ENCODE results near the gene PPCDC.

The PPCDC gene

GRCh38 chr15:75095594-75095993 is 72.2 kb downstream of the PPCDC start:
- no peak for TF ChIP-seq YY1 (IDR thresholded peaks at IDR 0.05; ENCODE audit: low read depth)
- no peak for TF ChIP-seq CEBPB (IDR thresholded peaks at IDR 0.05)
- TF ChIP-seq, protein P1, sequence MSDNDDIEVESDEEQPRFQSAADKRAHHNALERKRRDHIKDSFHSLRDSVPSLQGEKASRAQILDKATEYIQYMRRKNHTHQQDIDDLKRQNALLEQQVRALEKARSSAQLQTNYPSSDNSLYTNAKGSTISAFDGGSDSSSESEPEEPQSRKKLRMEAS (IDR thresholded peaks at IDR 0.05): no peak
- no peak for TF ChIP-seq NFIC (IDR thresholded peaks at IDR 0.05)
- TF ChIP-seq TAF1 (IDR thresholded peaks at IDR 0.05; ENCODE audit: low read depth): no peak
- TF ChIP-seq EGR1 (IDR thresholded peaks at IDR 0.05): no peak
- no peak for TF ChIP-seq CREB1 (IDR thresholded peaks at IDR 0.05; ENCODE audit: low read depth)
- TF ChIP-seq TCF12 (IDR thresholded peaks at IDR 0.05; ENCODE audit: low read depth): no peak
- no peak for TF ChIP-seq ZBTB7A (IDR thresholded peaks at IDR 0.05; ENCODE audit: low read depth)
- TF ChIP-seq FOXM1 (IDR thresholded peaks at IDR 0.05; ENCODE audit: borderline replicate concordance, low read depth): no peak
- TF ChIP-seq, protein P2, sequence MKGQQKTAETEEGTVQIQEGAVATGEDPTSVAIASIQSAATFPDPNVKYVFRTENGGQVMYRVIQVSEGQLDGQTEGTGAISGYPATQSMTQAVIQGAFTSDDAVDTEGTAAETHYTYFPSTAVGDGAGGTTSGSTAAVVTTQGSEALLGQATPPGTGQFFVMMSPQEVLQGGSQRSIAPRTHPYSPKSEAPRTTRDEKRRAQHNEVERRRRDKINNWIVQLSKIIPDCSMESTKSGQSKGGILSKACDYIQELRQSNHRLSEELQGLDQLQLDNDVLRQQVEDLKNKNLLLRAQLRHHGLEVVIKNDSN (IDR thresholded peaks at IDR 0.05): no peak
- TF ChIP-seq, protein P3, sequence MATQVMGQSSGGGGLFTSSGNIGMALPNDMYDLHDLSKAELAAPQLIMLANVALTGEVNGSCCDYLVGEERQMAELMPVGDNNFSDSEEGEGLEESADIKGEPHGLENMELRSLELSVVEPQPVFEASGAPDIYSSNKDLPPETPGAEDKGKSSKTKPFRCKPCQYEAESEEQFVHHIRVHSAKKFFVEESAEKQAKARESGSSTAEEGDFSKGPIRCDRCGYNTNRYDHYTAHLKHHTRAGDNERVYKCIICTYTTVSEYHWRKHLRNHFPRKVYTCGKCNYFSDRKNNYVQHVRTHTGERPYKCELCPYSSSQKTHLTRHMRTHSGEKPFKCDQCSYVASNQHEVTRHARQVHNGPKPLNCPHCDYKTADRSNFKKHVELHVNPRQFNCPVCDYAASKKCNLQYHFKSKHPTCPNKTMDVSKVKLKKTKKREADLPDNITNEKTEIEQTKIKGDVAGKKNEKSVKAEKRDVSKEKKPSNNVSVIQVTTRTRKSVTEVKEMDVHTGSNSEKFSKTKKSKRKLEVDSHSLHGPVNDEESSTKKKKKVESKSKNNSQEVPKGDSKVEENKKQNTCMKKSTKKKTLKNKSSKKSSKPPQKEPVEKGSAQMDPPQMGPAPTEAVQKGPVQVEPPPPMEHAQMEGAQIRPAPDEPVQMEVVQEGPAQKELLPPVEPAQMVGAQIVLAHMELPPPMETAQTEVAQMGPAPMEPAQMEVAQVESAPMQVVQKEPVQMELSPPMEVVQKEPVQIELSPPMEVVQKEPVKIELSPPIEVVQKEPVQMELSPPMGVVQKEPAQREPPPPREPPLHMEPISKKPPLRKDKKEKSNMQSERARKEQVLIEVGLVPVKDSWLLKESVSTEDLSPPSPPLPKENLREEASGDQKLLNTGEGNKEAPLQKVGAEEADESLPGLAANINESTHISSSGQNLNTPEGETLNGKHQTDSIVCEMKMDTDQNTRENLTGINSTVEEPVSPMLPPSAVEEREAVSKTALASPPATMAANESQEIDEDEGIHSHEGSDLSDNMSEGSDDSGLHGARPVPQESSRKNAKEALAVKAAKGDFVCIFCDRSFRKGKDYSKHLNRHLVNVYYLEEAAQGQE (IDR thresholded peaks at IDR 0.05; ENCODE audit: low read depth): no peak
- no peak for TF ChIP-seq EP300 (IDR thresholded peaks at IDR 0.05; ENCODE audit: borderline replicate concordance)
- no peak for TF ChIP-seq TEAD4 (IDR thresholded peaks at IDR 0.05)
- TF ChIP-seq RAD21 (IDR thresholded peaks at IDR 0.05; ENCODE audit: low read depth): no peak

DNA sequence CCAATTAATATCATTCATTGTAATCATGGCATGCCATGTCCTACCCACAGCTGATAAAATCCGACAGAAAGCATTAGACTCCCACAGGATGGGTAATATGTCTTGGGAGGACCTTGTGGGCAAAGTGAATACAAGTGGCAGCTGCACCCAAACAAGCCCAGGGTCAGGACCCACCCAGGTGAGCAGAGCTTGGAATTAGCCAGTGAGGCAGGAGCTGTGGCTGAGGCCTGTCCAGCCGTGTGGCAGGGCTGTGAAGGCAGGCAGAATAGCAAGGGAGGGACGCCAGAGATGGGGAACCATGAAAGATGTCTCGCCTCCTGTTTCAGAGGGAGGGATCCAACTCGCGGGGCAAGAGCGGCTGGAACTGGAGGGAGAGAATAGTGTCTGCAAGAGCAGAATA is 74.5 kb downstream of the PPCDC start:
- TF ChIP-seq NFIC (IDR thresholded peaks at IDR 0.05) (no peak), CEBPB (IDR thresholded peaks at IDR 0.05) (no peak), EP300 (IDR thresholded peaks at IDR 0.05; ENCODE audit: borderline replicate concordance) (no peak), YY1 (IDR thresholded peaks at IDR 0.05; ENCODE audit: low read depth) (no peak), TEAD4 (IDR thresholded peaks at IDR 0.05) (no peak), TAF1 (IDR thresholded peaks at IDR 0.05; ENCODE audit: low read depth) (no peak), ZBTB7A (IDR thresholded peaks at IDR 0.05; ENCODE audit: low read depth) (no peak), TCF12 (IDR thresholded peaks at IDR 0.05; ENCODE audit: low read depth) (no peak), CREB1 (IDR thresholded peaks at IDR 0.05; ENCODE audit: low read depth) (no peak)
- TF ChIP-seq, protein P1 (IDR thresholded peaks at IDR 0.05): no peak

- no peak for TF ChIP-seq EP300 (IDR thresholded peaks at IDR 0.05; ENCODE audit: borderline replicate concordance)
These were observed 75.0 kb downstream of the PPCDC start for GRCh38 chr15:75098404-75098803.

Data from Ishikawa (cell line).